Tibial nerve (tissue), 4 donors: Measurements from ENCODE around the gene OR52K1. TPM values are rescaled to one million over a fixed set of nuclear protein-coding genes. Genes with fewer than 3 reads are reported as not detected.
"Not testable (repeated sequence)": the region's sequence is repeated elsewhere in the genome, so short reads cannot be mapped to it uniquely, and the experiment has no call there.

Source experiments
- DNase-seq, 2 donors: peaks; one replicate each; pipeline ENCODE4 v3.0.0-alpha.2; 2019; ENCODE audit warnings: low spot score in 2 of 2
- H3K27ac ChIP-seq, 4 donors: fragments of 200-600 bp; sonication (generic) in 3 of 4; one replicate each; pipeline ENCODE4 v1.5.1; 2017 to 2019; ENCODE audit warnings: mild to moderate bottlenecking in 1 of 4
- H3K27me3 ChIP-seq, 2 donors: fragments of 200-600 bp; sonication (generic) in 1 of 2; one replicate each; pipeline versions ENCODE4 v1.5.1 to v1.6.0; 2017 to 2019
- H3K36me3 ChIP-seq, 3 donors: fragments of 200-600 bp; sonication (generic); one replicate each; pipeline ENCODE4 v1.5.1; 2018 to 2019
- H3K4me1 ChIP-seq, 4 donors: fragments of 200-600 bp; sonication (generic) in 3 of 4; one replicate each; pipeline ENCODE4 v1.5.1; 2017 to 2019
- H3K4me3 ChIP-seq, 4 donors: fragments of 200-600 bp; sonication (generic) in 3 of 4; one replicate each; pipeline ENCODE4 v1.5.1; 2017 to 2019; ENCODE audit warnings: mild to moderate bottlenecking in 1 of 4, moderate library complexity in 1 of 4
- H3K9me3 ChIP-seq, 4 donors: fragments of 200-600 bp; sonication (generic) in 3 of 4; one replicate each; pipeline ENCODE4 v1.5.1; 2017 to 2019
- CTCF ChIP-seq, 5 experiments: fragments of 200-600 bp in 3 of 5; fragments of 450-650 bp in 2 of 5; sonication (generic) in 3 of 5; IDR thresholded peaks; one replicate each; pipeline ENCODE4 v1.5.1; 2016 to 2019; ENCODE audit warnings: antibody characterized with exemption in 5 of 5, mild to moderate bottlenecking in 3 of 5, moderate library complexity in 2 of 5
- EP300 ChIP-seq, 2 donors: sonication (generic); formaldehyde crosslinking; IDR thresholded peaks; one replicate each; pipeline ENCODE4 v1.6.1; 2017; ENCODE audit warnings: antibody characterized with exemption in 2 of 2, mild to moderate bottlenecking in 1 of 2
- POLR2A ChIP-seq, 2 donors: fragments of 450-650 bp; IDR thresholded peaks; one replicate each; pipeline ENCODE4 v1.6.1; 2017; ENCODE audit warnings: antibody characterized with exemption in 2 of 2, mild to moderate bottlenecking in 2 of 2, moderate library complexity in 2 of 2
- WGBS, 2 donors: methylation state at CpG; one replicate each; pipeline ENCODE4 v1.1.5; 2018; 5-methylcytosine and 5-hydroxymethylcytosine counted together
- total RNA-seq, 4 donors: library from RNA; depleted of rRNA; stranded (reverse); fragments of >200 nt; gene quantifications; one replicate each; pipeline ENCODE4 v1.1.0, GENCODE V29; 2016

The OR52K1 gene
- total RNA-seq, 4 donors from 2014 or later: not detected

GRCh38 chr11:4523666-4524065 is 41.2 kb downstream of the OR52K1 start:
- no peak for DNase-seq
- H3K4me1 ChIP-seq: no peaks in the 10 kb centered on the region
- H3K36me3 ChIP-seq: no peaks in the 10 kb centered on the region
- H3K4me3 ChIP-seq: no peak overlapping the region
- no peaks in the 10 kb centered on the region for H3K27me3 ChIP-seq
- H3K27ac ChIP-seq: no peak overlapping the region
- H3K9me3 ChIP-seq: no peaks in the 10 kb centered on the region
- TF ChIP-seq EP300 (IDR thresholded peaks at IDR 0.05) (no peak), CTCF (IDR thresholded peaks at IDR 0.05) (no peak), POLR2A (IDR thresholded peaks at IDR 0.05) (no peak)
- 67 to 94% methylated on average over 1 of the region's 1 CpG for WGBS, 2 donors

GRCh38 chr11:4527926-4528325 is 45.5 kb downstream of the OR52K1 start:
- Histone ChIP-seq H3K27ac (no peak overlapping the region), H3K36me3 (no peaks in the 10 kb centered on the region), H3K9me3 (peaks cover 0 to 4% (median 0%) of the 10 kb centered on the region in 4 donors), H3K4me3 (no peak overlapping the region), H3K27me3 (no peaks in the 10 kb centered on the region), H3K4me1 (no peaks in the 10 kb centered on the region)
- WGBS, 2 donors: 84 to 85% methylated on average over 2 of the region's 2 CpGs
- DNase-seq: no peak
- TF ChIP-seq CTCF (IDR thresholded peaks at IDR 0.05) (no peak), POLR2A (IDR thresholded peaks at IDR 0.05) (no peak), EP300 (IDR thresholded peaks at IDR 0.05) (no peak)

GRCh38 chr11:4531686-4532085 is 49.2 kb downstream of the OR52K1 start:
- H3K36me3 ChIP-seq, H3K4me1 ChIP-seq, H3K27ac ChIP-seq, DNase-seq, H3K9me3 ChIP-seq, H3K27me3 ChIP-seq, H3K4me3 ChIP-seq: not testable (repeated sequence)
- WGBS, 2 donors: 70 to 80% methylated on average over 9 to 10 of the region's 11 CpGs

- Histone ChIP-seq H3K27ac (no peak overlapping the region), H3K9me3 (no peaks in the 10 kb centered on the region), H3K36me3 (no peaks in the 10 kb centered on the region), H3K4me3 (no peak overlapping the region), H3K4me1 (no peaks in the 10 kb centered on the region), H3K27me3 (no peaks in the 10 kb centered on the region)
- DNase-seq: peak; percentile 26 to 78
- TF ChIP-seq CTCF (IDR thresholded peaks at IDR 0.05) (peak; percentile 40 to 60 (median 42)), POLR2A (IDR thresholded peaks at IDR 0.05) (no peak)
- WGBS, 2 donors: 25% methylated on average over 3 of the region's 3 CpGs
These were observed 57.3 kb downstream of the OR52K1 start for GRCh38 chr11:4539603-4540219.

GRCh38 chr11:4541071-4541470 is 58.6 kb downstream of the OR52K1 start:
- H3K9me3 ChIP-seq: no peaks in the 10 kb centered on the region
- WGBS, 2 donors: 0 to 24% methylated on average over 1 of the region's 1 CpG

More at GRCh38 chr11:4541071-4541470, 58.6 kb downstream of the OR52K1 start:
- H3K4me1 ChIP-seq: no peaks in the 10 kb centered on the region
- H3K4me3 ChIP-seq: no peak overlapping the region
- no peaks in the 10 kb centered on the region for H3K36me3 ChIP-seq
- no peaks in the 10 kb centered on the region for H3K27me3 ChIP-seq
- no peak overlapping the region for H3K27ac ChIP-seq
- DNase-seq: no peak
- TF ChIP-seq EP300 (IDR thresholded peaks at IDR 0.05) (no peak), CTCF (IDR thresholded peaks at IDR 0.05) (no peak), POLR2A (IDR thresholded peaks at IDR 0.05) (no peak)

Other genes with a start within 250 kb of the OR52K1 start
- 1 to 10 TPM in 1 of 4 donors, not detected in 3; 1.5 TPM for gene OR52B4, start 114.3 kb upstream of the OR52K1 start, total RNA-seq
- 10 to 100 TPM; 11.1 to 18.6 (median 13.5) TPM for gene TRIM21, start 88.9 kb upstream of the OR52K1 start, total RNA-seq
- gene OR52K2, start 33.4 kb upstream of the OR52K1 start, total RNA-seq: not detected
- not detected for gene OR52M1, start 62.5 kb downstream of the OR52K1 start, total RNA-seq
- not detected for gene OR52I2, start 99.1 kb downstream of the OR52K1 start, total RNA-seq
- not detected for gene OR52I1, start 111.4 kb downstream of the OR52K1 start, total RNA-seq
- 10 to 100 TPM in 3 of 4 donors, 1 to 10 TPM in 1; 8.1 to 14.2 (median 11.8) TPM for gene TRIM68, start 125.6 kb downstream of the OR52K1 start, total RNA-seq
- not detected for gene OR51D1, start 154.8 kb downstream of the OR52K1 start, total RNA-seq
- under 1 TPM; 0.21 to 0.39 (median 0.26) TPM for gene OR51E1, start 161.3 kb downstream of the OR52K1 start, total RNA-seq
- under 1 TPM in 2 of 4 donors, not detected in 2; 0.20 to 0.42 TPM for gene OR51E2, start 215.2 kb downstream of the OR52K1 start, total RNA-seq
- gene MMP26, start 222.1 kb downstream of the OR52K1 start, total RNA-seq: not detected